Stomach smooth muscle (tissue), 2 donors: ENCODE measurements around the gene CLEC14A.

ENCODE experiments used
- H3K27ac ChIP-seq: one replicate; pipeline ENCODE4 v1.7.0; 2013; ENCODE audit warnings: mild to moderate bottlenecking, low read length, inconsistent platforms
- H3K27me3 ChIP-seq, 2 donors: one replicate each; pipeline ENCODE4 v1.7.0; 2013; ENCODE audit warnings: low read length in 2 of 2; ENCODE audit not compliant: insufficient read depth in 2 of 2, control insufficient read depth in 1 of 2
- H3K36me3 ChIP-seq, 2 donors: one replicate each; pipeline ENCODE4 v1.7.0; 2013; ENCODE audit warnings: low read length in 2 of 2; ENCODE audit not compliant: control insufficient read depth in 2 of 2, insufficient read depth in 2 of 2
- H3K4me1 ChIP-seq: one replicate; pipeline ENCODE4 v1.7.0; 2013; ENCODE audit warnings: low read length; ENCODE audit not compliant: control insufficient read depth, insufficient read depth
- H3K4me3 ChIP-seq, 2 donors: one replicate each; pipeline ENCODE4 v1.7.0; 2013; ENCODE audit warnings: low read length in 2 of 2
- H3K9ac ChIP-seq, 2 donors: one replicate each; pipeline ENCODE4 v1.7.0; 2013; ENCODE audit warnings: low read length in 2 of 2, mild to moderate bottlenecking in 1 of 2
- H3K9me3 ChIP-seq, 2 donors: one replicate each; pipeline ENCODE4 v1.7.0; 2013; ENCODE audit warnings: low read length in 2 of 2; ENCODE audit not compliant: control insufficient read depth in 2 of 2
- donor health status: healthy.
- donor health status: Pancreatic carcinoma.

Gene CLEC14A

GRCh38 chr14:38255673-38256532 is at the start of gene CLEC14A:
Gene CLEC14A (minus strand): TSS chr14:38256093. CDS start chr14:38256022, 71 bp downstream.
- peak within 1 kb of the TSS; percentile 3 to 42 for H3K9ac ChIP-seq
- no peaks in the 10 kb centered on the region for H3K36me3 ChIP-seq
- no peak within 1 kb of the TSS for H3K27ac ChIP-seq
- H3K9me3 ChIP-seq: no peaks in the 10 kb centered on the region
- H3K27me3 ChIP-seq: peaks cover 3 to 8% of the 10 kb centered on the region in 2 donors
- no peaks in the 10 kb centered on the region for H3K4me1 ChIP-seq
- H3K4me3 ChIP-seq: peak within 1 kb of the TSS; percentile 40 to 64

- Histone ChIP-seq H3K9ac (no peak overlapping the region), H3K27ac (no peak overlapping the region), H3K4me3 (no peak overlapping the region), H3K9me3 (no peaks in the 10 kb centered on the region), H3K36me3 (no peaks in the 10 kb centered on the region), H3K4me1 (no peaks in the 10 kb centered on the region), H3K27me3 (no peaks in the 10 kb centered on the region)
Measured at GRCh38 chr14:38302966-38303365, 47.1 kb upstream of the CLEC14A start.

GRCh38 chr14:38302034-38302433 is 46.1 kb upstream of the CLEC14A start:
- Histone ChIP-seq H3K4me3 (no peak overlapping the region), H3K4me1 (no peaks in the 10 kb centered on the region), H3K36me3 (no peaks in the 10 kb centered on the region), H3K27me3 (no peaks in the 10 kb centered on the region), H3K9me3 (no peaks in the 10 kb centered on the region), H3K27ac (no peak overlapping the region), H3K9ac (no peak overlapping the region)

- Histone ChIP-seq H3K4me3 (no peak overlapping the region), H3K4me1 (no peaks in the 10 kb centered on the region), H3K27me3 (no peaks in the 10 kb centered on the region), H3K9me3 (no peaks in the 10 kb centered on the region), H3K27ac (no peak overlapping the region), H3K36me3 (no peaks in the 10 kb centered on the region), H3K9ac (no peak overlapping the region)
Measured at GRCh38 chr14:38297681-38298080, 41.8 kb upstream of the CLEC14A start.

GRCh38 chr14:38291681-38292467 is 36.0 kb upstream of the CLEC14A start:
- H3K9ac ChIP-seq: no peak overlapping the region
- no peaks in the 10 kb centered on the region for H3K9me3 ChIP-seq
- no peaks in the 10 kb centered on the region for H3K36me3 ChIP-seq
- no peak overlapping the region for H3K27ac ChIP-seq
- H3K27me3 ChIP-seq: no peaks in the 10 kb centered on the region
- no peak overlapping the region for H3K4me3 ChIP-seq
- H3K4me1 ChIP-seq: no peaks in the 10 kb centered on the region

- H3K27ac ChIP-seq: no peak overlapping the region
Measured at GRCh38 chr14:38290601-38291188, 34.8 kb upstream of the CLEC14A start.

GRCh38 chr14:38286452-38286851 is 30.6 kb upstream of the CLEC14A start:
- no peak overlapping the region for H3K9ac ChIP-seq
- no peaks in the 10 kb centered on the region for H3K4me1 ChIP-seq
- no peak overlapping the region for H3K27ac ChIP-seq
- no peaks in the 10 kb centered on the region for H3K36me3 ChIP-seq
- no peaks in the 10 kb centered on the region for H3K9me3 ChIP-seq
- no peaks in the 10 kb centered on the region for H3K27me3 ChIP-seq
- H3K4me3 ChIP-seq: no peak overlapping the region

More at GRCh38 chr14:38290601-38291188, 34.8 kb upstream of the CLEC14A start:
- Histone ChIP-seq H3K4me3 (no peak overlapping the region), H3K9me3 (no peaks in the 10 kb centered on the region), H3K9ac (no peak overlapping the region), H3K4me1 (no peaks in the 10 kb centered on the region), H3K36me3 (no peaks in the 10 kb centered on the region), H3K27me3 (no peaks in the 10 kb centered on the region)

- Histone ChIP-seq H3K27ac (no peak overlapping the region), H3K36me3 (no peaks in the 10 kb centered on the region), H3K4me1 (no peaks in the 10 kb centered on the region), H3K4me3 (no peak overlapping the region), H3K27me3 (no peaks in the 10 kb centered on the region), H3K9ac (no peak overlapping the region), H3K9me3 (no peaks in the 10 kb centered on the region)
Measured at GRCh38 chr14:38285962-38286361, 30.1 kb upstream of the CLEC14A start.

- Histone ChIP-seq H3K4me1 (no peaks in the 10 kb centered on the region), H3K36me3 (no peaks in the 10 kb centered on the region), H3K27me3 (no peaks in the 10 kb centered on the region), H3K9me3 (no peaks in the 10 kb centered on the region), H3K27ac (no peak overlapping the region), H3K4me3 (no peak overlapping the region), H3K9ac (no peak overlapping the region)
Measured at GRCh38 chr14:38282936-38283335, 27.0 kb upstream of the CLEC14A start.

GRCh38 chr14:38280081-38280480 is 24.2 kb upstream of the CLEC14A start:
- Histone ChIP-seq H3K4me3 (no peak overlapping the region), H3K9ac (no peak overlapping the region), H3K9me3 (no peaks in the 10 kb centered on the region), H3K36me3 (no peaks in the 10 kb centered on the region), H3K4me1 (no peaks in the 10 kb centered on the region), H3K27ac (no peak overlapping the region), H3K27me3 (no peaks in the 10 kb centered on the region)
